MCF 10A (cell line): ENCODE data around the gene SAPCD1. TPM values are rescaled to one million over a fixed set of nuclear protein-coding genes. Genes with fewer than 3 reads are reported as not detected.

Experiments used
- BruUV-seq: library from RNA; stranded (reverse); fragments of 400-500 nt; replicated peaks from 2 replicates; lab custom pipeline; 2021; lab: Mats Ljungman, UMichigan
- CTCF ChIA-PET: fragments of 300-600 bp; sonication (Branson Sonifier 250); formaldehyde crosslinking; extraction: SDS; loops from one replicate; lab custom pipeline; 2021; ENCODE audit warnings: antibody characterized with exemption, inconsistent platforms; lab: Yijun Ruan, JAX
- POLR2A ChIA-PET: fragments of 300-600, 350-650 bp; sonication (Branson Sonifier 250); formaldehyde crosslinking; extraction: SDS; loops from one replicate; lab custom pipeline; 2020; ENCODE audit warnings: antibody characterized with exemption, inconsistent platforms; lab: Yijun Ruan, JAX
- DNase-seq: peaks from one replicate; pipeline ENCODE4 v3.0.0-alpha.2; 2018; ENCODE audit not compliant: unreplicated experiment
- H3K27ac Mint-ChIP-seq: one replicate; pipeline ENCODE4 v1.8.0; 2022; ENCODE audit warnings: mild to moderate bottlenecking, low read depth, mixed read lengths; ENCODE audit not compliant: unreplicated experiment
- H3K27me3 Mint-ChIP-seq: one replicate; pipeline ENCODE4 v1.8.0; 2022; ENCODE audit warnings: mixed read lengths; ENCODE audit not compliant: insufficient read depth, unreplicated experiment
- H3K36me3 Mint-ChIP-seq: one replicate; pipeline ENCODE4 v1.8.0; 2022; ENCODE audit warnings: mild to moderate bottlenecking, moderate library complexity, mixed read lengths; ENCODE audit not compliant: insufficient read depth, unreplicated experiment
- H3K4me1 Mint-ChIP-seq: one replicate; pipeline ENCODE4 v1.8.0; 2022; ENCODE audit warnings: mixed read lengths; ENCODE audit not compliant: insufficient read depth, unreplicated experiment
- H3K4me3 Mint-ChIP-seq: one replicate; pipeline ENCODE4 v1.8.0; 2022; ENCODE audit warnings: mild to moderate bottlenecking, moderate library complexity, mixed read lengths; ENCODE audit not compliant: unreplicated experiment
- H3K9me3 Mint-ChIP-seq: one replicate; pipeline ENCODE4 v1.8.0; 2022; ENCODE audit warnings: mixed read lengths; ENCODE audit not compliant: unreplicated experiment
- intact Hi-C: fragments of 100-400 bp; cut with micrococcal nuclease; formaldehyde crosslinking; loops from 2 replicates; pipeline ENCODE4 v1.14.1; 2022
- total RNA-seq: library from RNA; stranded (reverse); gene quantifications from 2 replicates; pipeline ENCODE4 v1.2.3, GENCODE V29; 2022
- TF ChIP-seq, protein P1 (sequence below): fragments of 200-600 bp; IDR thresholded peaks from one replicate; pipeline ENCODE4 v1.8.0; 2022; ENCODE audit warnings: antibody characterized with exemption, mild to moderate bottlenecking; ENCODE audit not compliant: unreplicated experiment

The SAPCD1 gene
- total RNA-seq, 1 experiment from 2014 or later = 5.1 TPM

DNA sequence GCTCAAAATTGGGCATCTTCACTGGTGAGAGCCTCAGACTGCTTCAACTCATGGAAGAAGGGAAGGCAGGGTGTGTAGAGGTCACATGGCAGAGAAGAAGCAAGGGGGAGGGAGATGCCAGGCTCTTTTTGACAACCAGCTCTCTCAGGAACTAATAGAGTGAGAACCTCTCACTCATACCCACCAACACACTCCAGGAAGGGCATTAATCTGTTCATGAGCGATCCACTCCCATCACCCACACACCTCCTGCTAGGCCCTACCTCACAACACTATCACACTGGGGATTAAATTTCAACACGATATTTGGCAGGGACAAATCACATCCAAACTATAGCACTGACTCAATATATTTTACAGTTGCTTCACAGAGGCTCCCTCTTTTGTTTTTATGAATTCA is 20.6 kb upstream of the SAPCD1 start:
- POLR2A ChIA-PET = interaction anchor here (0.7 to 1.7 kb wide), 4 partner anchors 9 to 81 kb away, joined by 3 to 6 read pairs (median 4); no protein-coding TSS in a partner anchor
- H3K27me3 Mint-ChIP-seq = no peaks in the 10 kb centered on the region
- TF ChIP-seq, protein P1, sequence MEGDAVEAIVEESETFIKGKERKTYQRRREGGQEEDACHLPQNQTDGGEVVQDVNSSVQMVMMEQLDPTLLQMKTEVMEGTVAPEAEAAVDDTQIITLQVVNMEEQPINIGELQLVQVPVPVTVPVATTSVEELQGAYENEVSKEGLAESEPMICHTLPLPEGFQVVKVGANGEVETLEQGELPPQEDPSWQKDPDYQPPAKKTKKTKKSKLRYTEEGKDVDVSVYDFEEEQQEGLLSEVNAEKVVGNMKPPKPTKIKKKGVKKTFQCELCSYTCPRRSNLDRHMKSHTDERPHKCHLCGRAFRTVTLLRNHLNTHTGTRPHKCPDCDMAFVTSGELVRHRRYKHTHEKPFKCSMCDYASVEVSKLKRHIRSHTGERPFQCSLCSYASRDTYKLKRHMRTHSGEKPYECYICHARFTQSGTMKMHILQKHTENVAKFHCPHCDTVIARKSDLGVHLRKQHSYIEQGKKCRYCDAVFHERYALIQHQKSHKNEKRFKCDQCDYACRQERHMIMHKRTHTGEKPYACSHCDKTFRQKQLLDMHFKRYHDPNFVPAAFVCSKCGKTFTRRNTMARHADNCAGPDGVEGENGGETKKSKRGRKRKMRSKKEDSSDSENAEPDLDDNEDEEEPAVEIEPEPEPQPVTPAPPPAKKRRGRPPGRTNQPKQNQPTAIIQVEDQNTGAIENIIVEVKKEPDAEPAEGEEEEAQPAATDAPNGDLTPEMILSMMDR = no peak
- H3K9me3 Mint-ChIP-seq = no peaks in the 10 kb centered on the region
- peak overlapping the region; percentile 9 for H3K4me3 Mint-ChIP-seq
- peaks cover 4% of the 10 kb centered on the region for H3K36me3 Mint-ChIP-seq
- peaks cover 35% of the 10 kb centered on the region for H3K4me1 Mint-ChIP-seq
- H3K27ac Mint-ChIP-seq = no peak overlapping the region
- BruUV-seq = no TSS peak
- DNase-seq = no peak
- CTCF ChIA-PET = interaction anchor here (0.7 to 1.2 kb wide), 2 partner anchors 50 to 307 kb away, joined by 4 read pairs; no protein-coding TSS in a partner anchor
- intact Hi-C loops = no loop called here

DNA sequence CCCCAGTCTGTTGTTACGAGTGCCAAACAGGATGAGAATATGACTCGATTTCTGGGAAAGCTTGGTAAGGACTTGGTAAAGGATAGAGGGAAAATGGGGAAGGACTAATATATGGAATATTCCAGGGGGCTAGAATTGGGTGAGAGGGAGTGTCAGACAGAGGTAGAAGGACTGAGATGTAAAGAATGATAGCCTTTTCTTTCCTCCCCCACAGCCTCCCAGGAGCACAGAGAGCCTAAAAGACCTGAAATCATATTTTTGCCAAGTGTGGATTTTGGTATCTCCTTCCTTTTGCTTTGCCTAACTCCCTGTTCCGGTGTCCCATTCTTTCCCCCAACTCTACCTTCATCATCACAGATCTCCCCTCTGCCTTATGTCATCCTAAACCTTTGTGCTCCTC is 19.6 kb upstream of the SAPCD1 start:
- Mint-ChIP-seq H3K36me3 (peaks cover 7% of the 10 kb centered on the region), H3K4me1 (peaks cover 27% of the 10 kb centered on the region), H3K27ac (no peak overlapping the region), H3K27me3 (no peaks in the 10 kb centered on the region), H3K9me3 (no peaks in the 10 kb centered on the region), H3K4me3 (no peak overlapping the region)
- DNase-seq = no peak
- intact Hi-C loops = no loop called here
- CTCF ChIA-PET = no interaction called here
- no TSS peak for BruUV-seq
- TF ChIP-seq, protein P1 = no peak
- POLR2A ChIA-PET = no interaction called here

DNA sequence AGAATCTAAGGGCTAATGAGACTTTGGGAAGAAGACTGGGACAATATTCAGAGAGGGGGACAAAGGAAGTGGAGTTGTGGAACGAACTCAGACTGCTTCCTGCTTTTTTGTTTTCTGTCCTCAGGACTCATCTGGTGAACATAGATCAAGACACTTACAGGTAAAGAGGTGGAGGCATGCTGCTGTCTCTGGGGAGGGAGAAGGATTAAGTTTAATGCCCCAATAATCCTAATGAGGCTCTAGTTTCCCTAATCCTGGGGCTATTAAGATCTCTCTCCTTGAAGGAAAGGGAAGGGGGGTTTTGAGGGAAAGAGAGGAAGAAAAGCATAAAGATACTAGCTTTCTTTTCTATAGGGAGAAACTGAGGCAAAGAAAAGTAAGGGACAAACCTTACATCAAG is 18.0 kb upstream of the SAPCD1 start:
- H3K27me3 Mint-ChIP-seq = no peaks in the 10 kb centered on the region
- POLR2A ChIA-PET = no interaction called here
- CTCF ChIA-PET = no interaction called here
- peaks cover 10% of the 10 kb centered on the region for H3K36me3 Mint-ChIP-seq
- DNase-seq = no peak
- no TSS peak for BruUV-seq
- H3K27ac Mint-ChIP-seq = no peak overlapping the region
- intact Hi-C loops = no loop called here
- TF ChIP-seq, protein P1 = no peak
- H3K4me3 Mint-ChIP-seq = no peak overlapping the region
- peaks cover 11% of the 10 kb centered on the region for H3K4me1 Mint-ChIP-seq
- no peaks in the 10 kb centered on the region for H3K9me3 Mint-ChIP-seq

DNA sequence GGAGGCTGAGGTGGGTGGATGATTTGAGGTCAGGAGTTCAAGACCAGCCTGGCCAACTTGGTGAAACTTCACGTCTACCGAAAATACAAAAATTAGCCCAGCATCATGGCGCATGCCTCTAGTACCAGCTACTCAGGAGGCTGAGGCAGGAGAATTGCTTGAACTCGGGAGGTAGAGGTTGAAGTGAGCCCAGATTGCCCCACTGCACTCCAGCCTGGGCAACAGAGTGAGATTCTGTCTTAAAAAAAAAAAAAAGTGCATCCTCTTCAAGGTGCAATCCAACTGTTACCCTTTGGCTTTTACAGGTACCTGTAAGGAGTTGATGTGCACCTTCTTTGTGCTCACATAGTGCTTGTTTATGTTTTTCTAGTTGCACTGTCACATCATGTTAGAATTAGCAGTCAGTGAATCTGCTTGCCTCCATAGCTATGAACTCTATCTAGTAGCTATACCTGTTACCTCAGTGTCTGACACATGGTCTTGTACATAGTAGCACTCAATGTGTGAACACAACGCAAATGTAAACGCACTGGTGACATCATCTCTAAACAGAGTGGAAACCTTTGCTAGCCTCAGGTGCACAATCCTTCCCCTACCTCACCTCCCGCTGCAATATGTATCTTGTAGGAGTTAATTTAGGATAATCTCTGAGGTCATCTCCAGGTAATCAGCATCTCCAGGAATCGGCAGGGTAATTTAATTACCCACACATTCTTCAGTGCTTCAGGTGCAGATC is 13.0 kb upstream of the SAPCD1 start:
- intact Hi-C loops = no loop called here
- Mint-ChIP-seq H3K27ac (peak overlapping the region; percentile 82), H3K4me3 (no peak overlapping the region), H3K27me3 (no peaks in the 10 kb centered on the region), H3K36me3 (peaks cover 10% of the 10 kb centered on the region), H3K9me3 (no peaks in the 10 kb centered on the region), H3K4me1 (peaks cover 10% of the 10 kb centered on the region)
- no TSS peak for BruUV-seq
- POLR2A ChIA-PET = interaction anchor here (0.6 to 1.6 kb wide), 6 partner anchors 8 to 439 kb away, joined by 3 to 8 read pairs (median 3); partner anchors contain the start of gene MSH5
- no peak for DNase-seq
- TF ChIP-seq, protein P1 = no peak
- CTCF ChIA-PET = interaction anchor here (1.0 kb wide), 1 partner anchor 42 kb away, joined by 4 read pairs; no protein-coding TSS in a partner anchor
